SK-N-MC (cell line): ENCODE measurements around the gene AMOT.

Source experiments
- EZH2 ChIP-seq: fragments of 200-600 bp; sonication (generic); IDR thresholded peaks from one replicate; pipeline ENCODE4 v1.6.1; 2017; ENCODE audit warnings: antibody characterized with exemption
- POLR2AphosphoS5 ChIP-seq: IDR thresholded peaks from 2 replicates; pipeline ENCODE4 v1.6.1; 2012; ENCODE audit warnings: mild to moderate bottlenecking, low read depth, low read length, borderline replicate concordance

DNA sequence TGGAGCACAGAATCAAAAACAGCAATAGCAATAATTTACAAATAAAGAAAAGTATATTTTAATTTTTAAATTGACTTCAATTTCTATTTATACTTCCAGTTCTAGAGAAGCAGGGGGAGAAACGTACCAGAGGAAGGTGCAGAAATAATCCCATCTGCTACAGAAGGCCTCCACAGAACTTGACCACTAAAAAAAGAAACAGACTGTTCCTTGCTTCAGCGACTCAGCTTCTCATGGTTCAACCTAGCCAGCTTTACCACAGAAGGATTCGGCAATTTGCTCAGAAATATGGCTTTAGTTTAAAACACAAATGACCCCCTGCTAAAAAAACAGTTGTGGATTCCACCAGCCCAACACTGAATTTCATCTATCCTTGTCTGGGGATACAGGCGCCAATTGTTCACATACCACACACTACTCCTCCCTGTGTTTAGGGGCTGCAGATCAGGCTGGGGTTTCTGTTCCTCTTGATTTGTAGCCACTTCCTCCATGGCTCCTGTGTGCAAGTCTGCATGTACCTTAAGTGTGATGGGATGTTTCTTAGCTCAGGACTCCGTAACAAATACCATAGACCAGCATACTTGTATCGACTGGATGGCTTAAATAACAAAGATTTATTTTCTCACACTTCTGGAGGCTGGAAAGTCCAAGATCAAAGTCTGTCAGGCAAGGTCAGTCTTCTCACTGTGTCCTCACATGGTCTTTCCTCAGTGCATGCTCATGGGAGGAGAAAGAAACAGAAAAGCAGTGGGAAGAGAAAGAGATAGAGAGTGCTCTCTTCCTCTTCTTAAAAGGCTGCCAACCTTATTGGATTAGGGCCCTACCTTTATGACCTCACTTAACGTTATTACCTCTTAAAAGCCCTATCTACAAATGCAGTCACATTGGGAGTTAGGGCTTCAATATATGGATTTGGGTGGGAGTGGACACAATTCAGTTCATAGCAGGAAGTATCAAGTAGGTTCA, 79.1 kb downstream of the AMOT start:
- TF ChIP-seq EZH2 (no peak), POLR2AphosphoS5 (no peak)
